SH-SY5Y (cell line): Measurements from ENCODE around the gene TRIM54.

ENCODE experiments used
- GATA2 ChIP-seq: IDR thresholded peaks from 2 replicates; pipeline ENCODE4 v1.6.1; 2011; ENCODE audit warnings: mild to moderate bottlenecking, low read depth, low read length
- GATA3 ChIP-seq: IDR thresholded peaks from 2 replicates; pipeline ENCODE4 v1.6.1; 2011; ENCODE audit warnings: low read depth, mild to moderate bottlenecking, low read length, moderate library complexity

GRCh38 chr2:27350106-27350693 lies 68.0 kb downstream of the TRIM54 start:
- TF ChIP-seq GATA2 (no peak), GATA3 (no peak)
